ENCODE results near the gene EIF2B2.

The EIF2B2 gene

DNA sequence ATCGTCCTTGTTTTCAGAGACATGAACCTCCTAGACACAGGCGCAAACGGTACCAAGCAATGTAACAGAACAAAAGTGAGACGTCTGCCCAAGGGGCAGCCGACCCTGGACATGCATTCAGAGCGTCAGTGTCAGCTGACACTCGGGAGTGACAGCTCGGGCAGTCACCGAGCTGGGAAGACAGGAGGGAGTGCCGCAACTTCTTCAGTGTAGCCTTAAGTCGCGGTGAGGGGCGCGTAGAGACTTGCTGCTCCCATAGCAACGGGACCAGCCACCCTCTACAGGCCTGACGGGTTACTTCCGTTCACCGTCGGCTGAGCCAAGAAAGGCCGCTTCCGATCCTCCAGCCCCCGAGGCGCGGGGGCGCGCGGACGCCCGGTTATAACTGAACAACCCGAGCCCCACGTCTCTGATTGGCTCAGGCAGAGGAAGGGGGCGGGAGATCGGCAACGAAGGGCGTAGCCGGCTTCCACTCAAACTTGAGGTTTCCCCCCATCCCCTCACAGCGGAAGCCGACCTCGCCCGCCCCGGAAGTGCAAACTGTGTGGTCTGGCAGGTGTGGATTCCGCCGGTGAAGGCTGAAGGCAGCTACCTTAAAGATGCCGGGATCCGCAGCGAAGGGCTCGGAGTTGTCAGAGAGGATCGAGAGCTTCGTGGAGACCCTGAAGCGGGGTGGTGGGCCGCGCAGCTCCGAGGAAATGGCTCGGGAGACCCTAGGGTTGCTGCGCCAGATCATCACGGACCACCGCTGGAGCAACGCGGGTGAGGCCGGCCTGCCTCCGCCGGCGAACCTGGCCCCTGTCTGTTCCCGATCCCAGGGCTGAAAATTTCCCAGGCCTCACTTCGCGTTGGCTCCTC is at the start of gene EIF2B2:
EIF2B2 (plus strand) TSS at position 530 of the 858 bp plus-strand sequence; CDS start at position 600, 70 bp downstream.
- peaks cover 39% of the 10 kb centered on the region for H3K36me3 Mint-ChIP-seq (ENCODE audit: insufficient read depth)
- ATAC-seq (replicated peaks; ENCODE audit: extremely low read depth, poor library complexity, severe bottlenecking): peak; percentile 93

DNA sequence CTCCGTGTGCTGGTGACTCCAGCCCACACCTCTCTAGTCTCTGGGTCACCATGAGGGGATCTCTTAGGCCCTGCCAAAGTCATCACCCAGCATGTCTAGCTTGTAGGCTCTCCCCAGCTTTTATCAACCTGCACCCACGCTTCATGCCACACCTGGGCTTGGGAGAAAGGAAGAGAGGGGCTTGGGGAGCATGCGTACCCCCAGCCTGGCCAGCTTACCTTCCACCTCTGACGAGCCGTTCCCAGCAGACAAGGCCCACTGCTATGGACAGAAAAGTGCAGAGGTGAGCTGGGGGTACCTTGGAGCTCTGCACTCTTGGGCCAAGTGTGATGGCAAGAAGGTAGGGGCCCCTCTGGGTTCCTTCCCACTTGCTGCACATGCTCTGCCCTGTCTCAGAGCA is 49.0 kb upstream of the EIF2B2 start:
- ATAC-seq (replicated peaks; ENCODE audit: extremely low read depth, poor library complexity, severe bottlenecking): no peak
- Mint-ChIP-seq H3K4me3 (no peak overlapping the region), H3K9me3 (no peaks in the 10 kb centered on the region), H3K4me1 (no peaks in the 10 kb centered on the region), H3K27me3 (peaks cover 20% of the 10 kb centered on the region), H3K27ac (ENCODE audit: low read depth) (no peak overlapping the region), H3K36me3 (ENCODE audit: insufficient read depth) (peaks cover 2% of the 10 kb centered on the region)
- DNase-seq (ENCODE audit: low spot score in 2 of 2): no peak

More for the DNA sequence above, at the start of gene EIF2B2:
- H3K27me3 Mint-ChIP-seq: no peaks in the 10 kb centered on the region
- H3K4me3 Mint-ChIP-seq: peak within 1 kb of the TSS; percentile 97
- DNase-seq (ENCODE audit: low spot score in 2 of 2): peak; percentile 98 to 99
- peaks cover 45% of the 10 kb centered on the region for H3K4me1 Mint-ChIP-seq
- H3K27ac Mint-ChIP-seq (ENCODE audit: low read depth): peak within 1 kb of the TSS; percentile 97
- no peaks in the 10 kb centered on the region for H3K9me3 Mint-ChIP-seq

- Mint-ChIP-seq H3K9me3 (no peaks in the 10 kb centered on the region), H3K27me3 (peaks cover 20% of the 10 kb centered on the region), H3K27ac (ENCODE audit: low read depth) (no peak overlapping the region), H3K36me3 (ENCODE audit: insufficient read depth) (peaks cover 2% of the 10 kb centered on the region), H3K4me1 (no peaks in the 10 kb centered on the region), H3K4me3 (peak overlapping the region; percentile 45)
- DNase-seq (ENCODE audit: low spot score in 2 of 2) (no peak), ATAC-seq (replicated peaks; ENCODE audit: extremely low read depth, poor library complexity, severe bottlenecking) (no peak)
These were observed 48.3 kb upstream of the EIF2B2 start for GRCh38 chr14:74954232-74954946.

GRCh38 chr14:74954947-74955228 is 47.8 kb upstream of the EIF2B2 start:
- Mint-ChIP-seq H3K27ac (ENCODE audit: low read depth) (no peak overlapping the region), H3K9me3 (no peaks in the 10 kb centered on the region), H3K36me3 (ENCODE audit: insufficient read depth) (peaks cover 2% of the 10 kb centered on the region), H3K4me3 (peak overlapping the region; percentile 45), H3K4me1 (no peaks in the 10 kb centered on the region), H3K27me3 (peaks cover 16% of the 10 kb centered on the region)
- ATAC-seq (replicated peaks; ENCODE audit: extremely low read depth, poor library complexity, severe bottlenecking) (no peak), DNase-seq (ENCODE audit: low spot score in 2 of 2) (no peak)

- Mint-ChIP-seq H3K4me1 (no peaks in the 10 kb centered on the region), H3K27ac (ENCODE audit: low read depth) (no peak within 1 kb of the TSS), H3K36me3 (ENCODE audit: insufficient read depth) (peaks cover 2% of the 10 kb centered on the region), H3K4me3 (peak within 1 kb of the TSS; percentile 45), H3K9me3 (no peaks in the 10 kb centered on the region), H3K27me3 (peaks cover 10% of the 10 kb centered on the region)
- DNase-seq (ENCODE audit: low spot score in 2 of 2) (no peak), ATAC-seq (replicated peaks; ENCODE audit: extremely low read depth, poor library complexity, severe bottlenecking) (peak; percentile 40)
These were observed 47.3 kb upstream of the EIF2B2 start, which contains the start of gene PGF for GRCh38 chr14:74955229-74956026. TSS of gene PGF (minus strand) at chr14:74955597. CDS start at chr14:74955242, 355 bp downstream.

GRCh38 chr14:74956027-74956279 is 46.8 kb upstream of the EIF2B2 start:
- H3K4me3 Mint-ChIP-seq: peak overlapping the region; percentile 27

GRCh38 chr14:74956280-74957072 is 46.2 kb upstream of the EIF2B2 start:
- peaks cover 2% of the 10 kb centered on the region for H3K36me3 Mint-ChIP-seq (ENCODE audit: insufficient read depth)
- ATAC-seq (replicated peaks; ENCODE audit: extremely low read depth, poor library complexity, severe bottlenecking): no peak

More at GRCh38 chr14:74956027-74956279, 46.8 kb upstream of the EIF2B2 start:
- Mint-ChIP-seq H3K9me3 (no peaks in the 10 kb centered on the region), H3K4me1 (no peaks in the 10 kb centered on the region), H3K27me3 (peaks cover 9% of the 10 kb centered on the region), H3K36me3 (ENCODE audit: insufficient read depth) (peaks cover 2% of the 10 kb centered on the region), H3K27ac (ENCODE audit: low read depth) (no peak overlapping the region)
- DNase-seq (ENCODE audit: low spot score in 2 of 2) (no peak), ATAC-seq (replicated peaks; ENCODE audit: extremely low read depth, poor library complexity, severe bottlenecking) (no peak)

DNA sequence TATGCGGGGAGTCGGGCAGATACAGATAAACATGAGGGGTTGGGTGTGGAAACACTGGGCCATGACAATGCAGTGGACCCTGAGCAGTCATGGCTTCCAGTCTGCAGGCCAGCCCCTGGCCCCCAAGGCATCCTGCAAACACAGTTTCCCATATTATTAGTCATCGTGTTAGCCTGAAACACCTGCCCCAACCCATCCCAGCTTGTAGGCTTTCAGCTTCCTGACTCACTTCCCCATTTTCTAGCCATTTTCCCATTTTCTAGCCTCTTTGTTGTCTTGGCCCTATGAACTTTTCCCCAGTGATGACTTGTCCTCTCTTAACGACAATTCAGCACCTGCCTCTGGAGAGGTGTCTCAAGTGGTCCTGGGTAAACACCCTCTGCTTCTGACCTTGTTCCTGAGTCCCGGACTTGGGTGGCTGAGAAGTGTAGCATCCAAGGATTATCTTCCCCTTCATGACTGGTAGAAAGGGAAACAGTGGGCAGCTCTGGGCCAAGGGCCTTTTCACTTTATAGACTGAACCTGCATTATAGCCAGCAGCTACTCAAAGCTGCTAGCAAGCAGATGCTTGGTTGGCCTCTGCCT is 43.0 kb upstream of the EIF2B2 start:
- ATAC-seq (replicated peaks; ENCODE audit: extremely low read depth, poor library complexity, severe bottlenecking) (no peak), DNase-seq (ENCODE audit: low spot score in 2 of 2) (no peak)
- Mint-ChIP-seq H3K4me1 (no peaks in the 10 kb centered on the region), H3K9me3 (no peaks in the 10 kb centered on the region), H3K27me3 (peaks cover 28% of the 10 kb centered on the region), H3K36me3 (ENCODE audit: insufficient read depth) (peaks cover 2% of the 10 kb centered on the region), H3K4me3 (no peak overlapping the region), H3K27ac (ENCODE audit: low read depth) (no peak overlapping the region)

More at GRCh38 chr14:74956280-74957072, 46.2 kb upstream of the EIF2B2 start:
- no peaks in the 10 kb centered on the region for H3K9me3 Mint-ChIP-seq
- no peak overlapping the region for H3K27ac Mint-ChIP-seq (ENCODE audit: low read depth)
- peak overlapping the region; percentile 27 for H3K4me3 Mint-ChIP-seq
- H3K4me1 Mint-ChIP-seq: no peaks in the 10 kb centered on the region
- no peak for DNase-seq (ENCODE audit: low spot score in 2 of 2)
- peaks cover 9% of the 10 kb centered on the region for H3K27me3 Mint-ChIP-seq

- H3K9me3 Mint-ChIP-seq: no peaks in the 10 kb centered on the region
- peaks cover 29% of the 10 kb centered on the region for H3K27me3 Mint-ChIP-seq
- no peak overlapping the region for H3K4me3 Mint-ChIP-seq
- H3K27ac Mint-ChIP-seq (ENCODE audit: low read depth): no peak overlapping the region
- DNase-seq (ENCODE audit: low spot score in 2 of 2) (no peak), ATAC-seq (replicated peaks; ENCODE audit: extremely low read depth, poor library complexity, severe bottlenecking) (no peak)
- peaks cover 2% of the 10 kb centered on the region for H3K36me3 Mint-ChIP-seq (ENCODE audit: insufficient read depth)
- no peaks in the 10 kb centered on the region for H3K4me1 Mint-ChIP-seq
These were observed 42.0 kb upstream of the EIF2B2 start for GRCh38 chr14:74960736-74961135.

DNA sequence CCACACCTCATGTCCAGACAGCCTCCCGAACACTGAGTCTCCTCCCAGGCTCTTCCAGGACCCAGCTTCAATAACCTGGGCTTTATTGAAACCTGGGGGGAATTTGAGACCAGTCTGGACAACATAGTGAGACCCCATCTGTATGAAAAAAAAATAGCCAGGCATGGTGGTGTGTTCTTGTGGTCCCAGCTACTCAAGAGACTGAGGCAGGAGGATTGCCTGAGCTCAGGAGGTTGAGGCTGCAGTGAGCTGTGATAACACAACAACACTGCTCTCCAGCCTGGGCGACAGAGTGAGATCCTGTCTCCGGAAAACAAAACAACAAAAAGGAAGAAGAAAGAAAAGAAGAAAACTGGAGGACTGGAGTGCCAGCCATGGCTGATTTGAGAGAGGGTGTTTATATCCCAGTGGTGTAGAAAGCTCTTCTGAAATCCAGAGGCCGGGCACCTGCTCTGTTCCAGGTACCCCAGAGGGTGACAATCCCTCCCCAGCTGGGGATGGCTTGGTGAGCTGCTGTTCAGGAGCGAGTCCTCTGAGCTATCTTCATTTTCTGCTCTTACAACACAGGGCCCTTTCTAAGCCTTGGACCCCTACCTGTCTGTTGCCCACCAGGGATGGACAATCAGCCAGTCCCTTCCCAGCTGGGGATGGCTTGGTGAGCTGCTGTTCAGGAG is 41.3 kb upstream of the EIF2B2 start:
- no peak for DNase-seq (ENCODE audit: low spot score in 2 of 2)
- Mint-ChIP-seq H3K4me3 (no peak overlapping the region), H3K9me3 (no peaks in the 10 kb centered on the region), H3K36me3 (ENCODE audit: insufficient read depth) (no peaks in the 10 kb centered on the region), H3K4me1 (no peaks in the 10 kb centered on the region), H3K27ac (ENCODE audit: low read depth) (no peak overlapping the region), H3K27me3 (peaks cover 29% of the 10 kb centered on the region)
- no peak for ATAC-seq (replicated peaks; ENCODE audit: extremely low read depth, poor library complexity, severe bottlenecking)

DNA sequence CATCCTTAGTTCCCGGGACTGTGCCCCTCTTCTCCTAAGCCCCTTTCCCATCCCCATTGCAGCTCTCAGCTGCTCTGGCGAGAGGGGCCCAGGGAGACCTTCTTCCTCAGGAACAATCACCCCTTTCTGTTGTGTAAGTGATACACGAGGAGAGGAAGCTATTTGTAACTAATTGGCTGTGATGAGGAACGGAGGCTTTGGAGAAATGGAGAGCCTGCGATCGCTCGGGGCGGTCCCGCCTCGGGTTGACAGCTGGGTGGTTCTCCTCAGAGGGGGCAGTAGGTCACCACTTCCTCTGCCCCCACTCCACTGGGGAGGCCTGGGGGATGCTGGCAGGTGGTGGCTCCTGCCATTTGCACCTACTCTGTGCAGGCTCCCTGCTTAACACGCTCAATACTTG is 40.7 kb upstream of the EIF2B2 start:
- peaks cover 29% of the 10 kb centered on the region for H3K27me3 Mint-ChIP-seq
- DNase-seq (ENCODE audit: low spot score in 2 of 2): no peak
- no peak overlapping the region for H3K4me3 Mint-ChIP-seq
- H3K36me3 Mint-ChIP-seq (ENCODE audit: insufficient read depth): no peaks in the 10 kb centered on the region
- H3K9me3 Mint-ChIP-seq: no peaks in the 10 kb centered on the region
- ATAC-seq (replicated peaks; ENCODE audit: extremely low read depth, poor library complexity, severe bottlenecking): no peak
- H3K4me1 Mint-ChIP-seq: no peaks in the 10 kb centered on the region
- H3K27ac Mint-ChIP-seq (ENCODE audit: low read depth): no peak overlapping the region

Data from central memory CD8-positive, alpha-beta T cell (primary cell).